Germinal center (tissue), 1 donor: ENCODE data around the gene APOC4.
"Not testable (repeated sequence)": the region's sequence is repeated elsewhere in the genome, so short reads cannot be mapped to it uniquely, and the experiment has no call there.

Source experiments
- DNase-seq: peaks from one replicate; pipeline ENCODE4 v3.0.0; 2012; ENCODE audit warnings: mixed read lengths, low spot score

APOC4 gene

GRCh38 chr19:44958090-44958489 lies 16.1 kb downstream of the APOC4 start:
- DNase-seq = no peak

- DNase-seq = no peak
These were observed 17.7 kb downstream of the APOC4 start for GRCh38 chr19:44959691-44960090.

GRCh38 chr19:44960906-44961728 lies 19.1 kb downstream of the APOC4 start:
- DNase-seq = peak; percentile 64

DNA sequence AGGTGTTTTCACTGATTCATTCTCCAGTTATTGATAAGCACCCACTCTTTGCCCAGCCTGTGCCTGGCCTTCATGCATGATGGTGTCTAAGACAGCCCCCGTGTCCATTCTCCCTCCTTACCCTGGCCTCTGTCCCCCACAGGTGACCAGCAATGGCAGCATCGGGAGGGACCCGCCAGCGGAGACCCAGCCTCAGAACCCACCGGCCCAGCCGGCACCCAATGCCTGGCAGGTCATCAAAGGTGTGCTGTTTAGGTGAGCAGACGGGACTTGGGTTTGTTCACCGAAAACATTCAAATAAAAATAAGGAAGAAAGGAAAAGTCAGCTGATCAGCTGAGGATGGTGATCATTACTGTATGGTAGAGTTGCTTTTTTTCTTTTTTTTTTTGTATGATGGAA lies 19.8 kb downstream of the APOC4 start:
- DNase-seq = no peak

DNA sequence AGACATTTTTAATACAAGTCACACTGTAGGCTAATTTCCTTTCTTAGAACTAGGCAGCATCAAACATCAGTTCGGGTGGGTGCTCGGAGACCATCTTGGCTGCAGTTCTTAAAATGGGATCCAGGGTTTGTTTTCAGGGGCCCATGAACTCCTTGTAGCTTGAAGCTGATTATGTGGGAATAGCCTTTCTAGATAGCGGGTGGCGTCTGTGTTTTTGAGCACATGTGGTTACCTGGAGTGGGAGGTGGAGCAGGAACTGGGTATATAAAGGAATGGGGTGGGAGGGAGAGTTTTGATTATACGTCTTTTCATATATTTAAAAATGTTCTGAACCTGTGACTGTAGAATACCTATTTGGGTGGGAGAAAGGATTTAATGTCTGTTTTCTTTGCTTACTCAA lies 26.1 kb downstream of the APOC4 start:
- no peak for DNase-seq

DNA sequence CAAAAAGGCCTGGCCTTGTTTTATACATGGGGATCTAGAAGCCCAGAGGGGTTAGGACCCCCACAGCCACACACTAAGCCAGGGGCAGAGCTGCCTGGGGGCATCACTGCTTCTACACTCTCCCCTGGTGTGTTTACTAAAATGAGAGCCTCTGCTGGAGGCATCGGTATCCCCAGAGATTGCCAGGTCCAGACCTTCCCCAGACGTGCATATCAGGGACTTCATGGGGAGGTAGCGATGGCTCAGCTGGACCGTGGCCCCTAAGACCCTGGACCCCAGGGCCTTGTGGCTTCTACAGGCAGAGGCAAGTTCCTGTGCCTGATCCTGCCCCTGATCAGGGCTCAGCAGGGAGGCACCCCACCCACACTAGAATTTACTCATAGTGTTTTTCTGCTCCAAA lies 26.6 kb downstream of the APOC4 start:
- DNase-seq = no peak

- DNase-seq = no peak
These were observed 27.4 kb downstream of the APOC4 start for GRCh38 chr19:44969437-44969836.

DNA sequence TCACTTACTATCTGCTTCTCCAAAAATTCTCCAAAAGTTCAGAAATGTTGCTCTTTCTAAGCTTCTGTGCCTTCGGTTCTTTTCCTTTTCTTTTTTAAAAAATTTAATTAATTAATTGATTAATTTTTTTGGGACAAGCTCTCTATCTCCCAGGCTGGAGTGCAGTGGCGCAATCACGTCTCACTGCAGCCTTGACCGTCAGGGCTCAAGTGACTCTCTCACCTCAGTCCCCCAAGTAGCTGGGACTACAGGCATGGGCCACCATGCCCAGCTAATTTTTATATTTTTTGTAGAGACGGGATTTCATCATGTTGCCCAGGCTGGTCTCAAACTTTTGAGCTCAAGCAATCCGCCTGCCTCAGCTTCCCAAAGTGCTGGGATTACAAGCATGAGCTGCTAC lies 29.4 kb downstream of the APOC4 start:
- DNase-seq = not testable (repeated sequence)

DNA sequence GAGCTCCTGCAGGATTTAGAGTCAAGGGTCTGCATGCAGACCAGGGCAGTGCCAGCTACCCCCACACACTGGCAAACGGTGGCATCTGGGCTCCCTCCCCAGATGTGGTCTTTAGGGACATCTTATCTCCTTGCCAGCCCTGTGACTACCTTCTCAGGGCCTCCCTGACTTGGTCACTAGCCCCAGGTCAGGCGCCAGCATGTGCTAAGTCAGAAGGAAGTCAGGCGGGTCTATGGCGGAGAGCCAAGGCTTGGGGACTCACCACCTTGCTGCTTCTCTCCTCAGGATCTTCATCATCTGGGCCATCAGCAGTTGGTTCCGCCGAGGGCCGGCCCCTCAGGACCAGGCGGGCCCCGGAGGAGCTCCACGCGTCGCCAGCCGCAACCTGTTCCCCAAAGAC lies 30.8 kb downstream of the APOC4 start:
- DNase-seq = no peak

GRCh38 chr19:44973982-44974735 lies 32.1 kb downstream of the APOC4 start:
- DNase-seq = no peak

DNA sequence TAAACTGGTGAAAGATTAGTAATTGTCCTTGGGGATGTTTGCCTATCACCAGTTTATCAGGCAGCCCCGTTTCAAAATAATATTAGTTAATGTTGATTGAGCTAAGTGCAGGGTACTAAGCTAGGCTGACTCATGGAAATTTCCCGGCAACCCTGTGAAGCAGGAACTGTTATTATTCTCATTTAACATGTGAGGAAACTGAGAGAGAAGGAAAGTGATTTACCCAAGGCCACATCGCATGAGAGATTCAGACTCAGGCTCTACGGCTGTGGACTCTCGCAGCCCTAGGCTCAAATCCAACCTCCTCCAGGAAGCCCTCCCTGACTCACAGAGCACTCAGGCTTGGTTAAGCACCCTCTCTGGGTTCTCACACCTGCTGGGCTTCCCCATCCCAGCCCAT lies 32.8 kb downstream of the APOC4 start:
- no peak for DNase-seq

DNA sequence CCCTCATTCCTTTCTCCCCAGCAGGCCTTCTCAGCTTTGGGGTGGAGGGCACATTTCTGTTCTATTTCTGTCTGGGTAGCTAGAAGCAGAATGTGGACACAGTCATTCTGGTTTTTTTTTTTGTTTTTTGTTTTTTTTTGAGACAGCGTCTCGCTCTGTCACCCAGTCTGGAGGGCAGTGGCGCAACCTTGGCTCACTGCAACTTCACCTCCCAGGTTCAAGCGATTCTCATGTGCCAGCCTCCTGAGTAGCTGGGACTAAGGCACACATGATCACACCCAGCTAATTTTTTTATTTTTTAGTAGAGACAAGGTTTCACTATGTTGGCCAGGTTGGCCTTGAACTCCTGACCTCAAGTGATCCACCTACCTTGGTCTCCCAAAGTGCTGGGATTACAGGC lies 33.4 kb downstream of the APOC4 start:
- DNase-seq = no peak

DNA sequence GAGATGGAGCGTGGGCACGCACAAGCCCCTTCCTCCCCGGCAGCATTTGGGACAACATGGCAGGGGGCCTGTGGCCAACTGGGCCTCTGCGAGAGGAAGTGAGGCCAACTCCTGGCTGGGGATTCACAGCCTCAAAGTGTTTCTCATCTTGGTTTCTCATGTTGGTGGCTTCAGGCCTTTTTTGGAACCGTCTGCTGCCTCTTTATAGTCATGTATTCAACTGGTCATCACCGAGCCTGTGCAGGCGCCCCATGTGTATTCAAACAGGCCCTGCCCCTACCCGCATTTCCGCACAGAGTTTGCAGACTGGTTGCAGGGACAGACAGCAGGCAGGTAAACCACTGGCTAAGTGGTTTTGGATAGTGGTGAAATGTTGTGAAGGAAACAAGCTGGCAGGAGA lies 42.0 kb downstream of the APOC4 start:
- no peak for DNase-seq

DNA sequence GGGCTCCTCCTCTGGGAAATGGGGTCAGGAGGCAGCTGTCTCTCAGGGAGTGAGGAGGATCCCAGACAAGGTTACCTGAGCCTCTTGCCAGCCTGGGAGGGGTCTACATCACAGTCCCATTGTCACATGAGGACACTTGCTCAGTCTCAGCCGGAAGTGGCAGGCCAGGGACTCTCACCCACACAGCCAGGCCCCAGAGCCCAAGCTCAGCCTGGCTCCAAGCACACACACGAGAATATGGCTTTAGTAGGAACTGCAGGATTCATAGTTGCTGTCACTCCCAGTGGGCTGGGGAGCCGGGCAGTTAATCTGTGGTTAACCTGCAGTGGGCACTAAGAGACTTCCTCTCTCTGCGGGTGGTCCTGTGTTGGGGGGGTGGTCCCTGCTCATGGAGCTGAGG lies 43.4 kb downstream of the APOC4 start:
- DNase-seq = no peak

DNA sequence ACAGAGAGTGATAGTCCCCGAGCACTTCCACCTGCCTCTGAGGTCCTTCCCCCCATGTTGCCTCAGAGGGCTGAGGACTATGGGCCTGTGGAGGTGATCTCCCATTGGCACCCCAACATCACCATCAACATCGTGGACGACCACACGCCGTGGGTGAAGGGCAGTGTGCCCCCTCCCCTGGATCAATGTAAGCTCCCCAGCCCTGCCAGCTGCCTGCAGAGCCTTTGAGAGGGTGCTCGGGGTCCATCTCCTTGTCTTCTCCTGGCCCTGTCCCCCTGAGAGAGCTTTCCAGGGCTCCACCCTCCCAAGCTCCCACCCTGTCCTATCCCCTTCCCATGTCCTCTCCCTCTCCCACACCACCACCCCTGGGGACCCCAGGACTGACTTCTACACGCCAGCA lies 44.4 kb downstream of the APOC4 start:
- DNase-seq = no peak

DNA sequence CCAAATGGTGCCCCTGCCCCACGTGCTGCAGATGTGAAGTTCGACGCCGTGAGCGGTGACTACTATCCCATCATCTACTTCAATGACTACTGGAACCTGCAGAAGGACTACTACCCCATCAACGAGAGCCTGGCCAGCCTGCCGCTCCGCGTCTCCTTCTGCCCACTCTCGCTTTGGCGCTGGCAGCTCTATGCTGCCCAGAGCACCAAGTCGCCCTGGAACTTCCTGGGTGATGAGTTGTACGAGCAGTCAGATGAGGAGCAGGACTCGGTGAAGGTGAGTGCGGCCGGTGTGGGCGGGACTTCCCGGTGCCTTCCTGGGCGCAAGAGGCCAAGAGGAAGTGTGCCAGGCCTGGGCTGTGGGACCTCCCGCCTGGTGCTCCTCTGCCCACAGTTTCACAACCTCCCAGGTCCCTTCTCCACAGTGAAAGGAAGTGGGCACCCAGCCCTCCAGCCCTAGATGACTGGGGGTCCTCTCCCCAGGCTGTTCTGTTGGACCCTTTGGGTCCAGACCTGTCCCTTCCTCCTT lies 45.2 kb downstream of the APOC4 start:
- no peak for DNase-seq

DNA sequence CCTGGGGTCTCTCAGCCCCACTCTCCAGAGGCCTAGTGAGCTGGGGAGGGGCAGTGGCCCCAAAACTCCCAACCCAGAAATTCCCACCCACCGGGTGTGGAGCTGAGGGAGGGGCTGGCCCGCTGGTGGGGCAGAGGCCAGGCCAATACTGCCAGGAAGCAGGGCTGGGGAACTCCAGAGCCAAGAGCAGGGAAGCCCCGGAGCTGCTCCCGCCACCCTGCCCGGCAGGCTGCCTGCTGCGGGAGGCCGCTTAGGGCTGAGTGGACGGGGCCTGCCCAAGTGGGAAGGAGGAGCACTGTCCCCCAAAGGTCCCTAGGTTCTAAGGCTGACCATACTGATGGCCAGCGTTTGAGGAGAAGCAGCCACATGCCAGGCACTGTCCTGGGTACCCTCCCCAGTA lies 46.2 kb downstream of the APOC4 start:
- no peak for DNase-seq

DNA sequence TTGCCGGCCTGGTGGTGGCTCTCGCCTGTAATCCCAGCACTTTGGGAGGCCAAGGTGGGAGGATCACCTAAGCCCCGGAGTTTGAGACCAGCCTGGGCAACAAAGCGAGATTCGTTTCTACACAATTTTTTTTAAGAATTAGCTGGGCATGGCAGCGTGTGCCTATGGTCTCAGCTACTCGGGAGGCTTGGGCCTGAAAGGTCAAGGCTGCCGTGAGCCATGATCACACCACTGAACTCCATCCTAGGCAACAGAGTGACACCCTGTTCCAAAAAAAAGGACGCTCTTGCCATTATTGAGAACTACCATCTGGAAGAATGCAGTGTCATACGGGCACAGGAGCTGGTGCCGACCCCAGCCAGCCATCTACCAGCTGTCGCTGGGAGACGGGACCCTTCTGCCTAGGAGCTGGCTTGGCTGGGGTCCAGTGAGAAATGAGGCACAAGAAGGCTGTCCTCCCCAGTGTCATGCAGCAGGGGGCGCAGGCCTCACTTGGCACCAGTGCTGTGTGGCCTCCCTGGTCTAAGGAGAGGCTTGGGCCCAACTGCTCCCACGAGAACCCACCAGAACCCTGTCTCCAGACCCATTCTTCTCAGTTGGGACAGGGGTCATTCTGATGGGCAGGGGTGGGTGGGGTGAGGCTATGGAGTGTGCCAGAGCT lies 47.0 kb downstream of the APOC4 start:
- peak; percentile 77 for DNase-seq

GRCh38 chr19:44990459-44990858 lies 48.4 kb downstream of the APOC4 start:
- no peak for DNase-seq

DNA sequence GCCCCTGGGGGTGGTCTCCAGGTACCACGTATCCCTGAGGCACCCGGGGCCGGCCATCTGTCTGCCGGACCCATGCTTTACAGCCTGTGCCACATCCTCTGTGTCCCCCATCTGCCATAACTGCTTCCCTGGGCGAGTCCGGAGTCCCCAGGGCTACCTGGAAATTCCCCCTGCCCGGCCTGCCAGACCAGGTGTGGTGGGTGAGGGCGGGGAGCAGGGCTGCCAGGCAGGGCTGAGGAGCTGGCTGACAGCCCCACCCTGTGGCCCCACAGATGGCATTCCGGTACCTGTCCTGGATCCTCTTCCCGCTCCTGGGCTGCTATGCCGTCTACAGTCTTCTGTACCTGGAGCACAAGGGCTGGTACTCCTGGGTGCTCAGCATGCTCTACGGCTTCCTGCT lies 48.9 kb downstream of the APOC4 start:
- no peak for DNase-seq

- no peak for DNase-seq
These were observed 50.5 kb downstream of the APOC4 start for GRCh38 chr19:44992336-44993163.

DNA sequence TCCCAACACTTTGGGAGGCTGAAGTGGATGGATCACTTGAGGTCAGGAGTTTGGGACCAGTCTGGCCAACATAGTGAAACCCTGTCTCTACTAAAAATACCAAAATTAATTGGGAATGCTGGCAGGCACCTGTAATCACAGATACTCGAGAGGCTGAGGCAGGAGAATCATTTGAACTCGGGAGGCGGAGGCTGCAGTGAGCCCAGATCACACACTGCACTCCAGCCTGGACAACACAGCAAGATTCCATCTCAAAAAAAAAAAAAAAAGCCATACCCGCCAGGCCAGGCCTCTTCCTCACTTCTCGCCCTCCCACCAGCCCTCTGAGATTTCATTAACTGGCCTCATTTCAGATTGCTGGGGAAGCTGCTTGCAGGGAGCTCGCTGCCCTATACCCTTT lies 51.5 kb downstream of the APOC4 start:
- no peak for DNase-seq
